HG03175 (cell line): ENCODE results near the gene NOTCH2NLA.
A peak's percentile ranks its signal among the peaks of the same experiment; 100 is the strongest.
"Not testable (repeated sequence)": the region's sequence is repeated elsewhere in the genome, so short reads cannot be mapped to it uniquely, and the experiment has no call there.

ENCODE experiments used
- ATAC-seq: cut with Tn5 transposase; IDR thresholded peaks from one replicate; pipeline ENCODE4 v1.9.1; 2021; ENCODE audit warnings: mild to moderate bottlenecking, moderate library complexity; ENCODE audit not compliant: unreplicated experiment

Gene NOTCH2NLA

GRCh38 chr1:146228710-146229477, at the start of gene NOTCH2NLA:
NOTCH2NLA (minus strand) TSS chr1:146229021; CDS start chr1:146189337, 39,684 bp downstream.
- not testable (repeated sequence) for ATAC-seq

GRCh38 chr1:146278346-146278745, 49.5 kb upstream of the NOTCH2NLA start:
- peak; percentile 52 for ATAC-seq

GRCh38 chr1:146277087-146277486, 48.3 kb upstream of the NOTCH2NLA start:
- ATAC-seq = not testable (repeated sequence)

GRCh38 chr1:146274083-146274482, 45.3 kb upstream of the NOTCH2NLA start:
- ATAC-seq = not testable (repeated sequence)

- not testable (repeated sequence) for ATAC-seq
These were observed 44.4 kb upstream of the NOTCH2NLA start for GRCh38 chr1:146273194-146273593.

- not testable (repeated sequence) for ATAC-seq
These were observed 43.9 kb upstream of the NOTCH2NLA start for GRCh38 chr1:146272734-146273133.

GRCh38 chr1:146271977-146272376, 43.2 kb upstream of the NOTCH2NLA start:
- not testable (repeated sequence) for ATAC-seq

- not testable (repeated sequence) for ATAC-seq
These were observed 41.3 kb upstream of the NOTCH2NLA start for GRCh38 chr1:146270129-146270528.

GRCh38 chr1:146266179-146266748, 37.4 kb upstream of the NOTCH2NLA start:
- ATAC-seq = not testable (repeated sequence)

GRCh38 chr1:146264761-146265160, 35.9 kb upstream of the NOTCH2NLA start:
- not testable (repeated sequence) for ATAC-seq

GRCh38 chr1:146260006-146260730, 31.3 kb upstream of the NOTCH2NLA start:
- not testable (repeated sequence) for ATAC-seq

GRCh38 chr1:146257992-146258552, 29.3 kb upstream of the NOTCH2NLA start:
- not testable (repeated sequence) for ATAC-seq

- not testable (repeated sequence) for ATAC-seq
These were observed 25.9 kb upstream of the NOTCH2NLA start for GRCh38 chr1:146254569-146255197.

GRCh38 chr1:146253249-146253855, 24.5 kb upstream of the NOTCH2NLA start:
- not testable (repeated sequence) for ATAC-seq

- ATAC-seq = not testable (repeated sequence)
These were observed 22.7 kb upstream of the NOTCH2NLA start for GRCh38 chr1:146251523-146251922.

- not testable (repeated sequence) for ATAC-seq
These were observed 19.8 kb upstream of the NOTCH2NLA start for GRCh38 chr1:146248643-146249042.

GRCh38 chr1:146236626-146237025, 7.8 kb upstream of the NOTCH2NLA start:
- ATAC-seq = not testable (repeated sequence)

- not testable (repeated sequence) for ATAC-seq
These were observed 7.3 kb upstream of the NOTCH2NLA start for GRCh38 chr1:146236026-146236601.

GRCh38 chr1:146228144-146228682, 608 bp downstream of the NOTCH2NLA start:
- ATAC-seq = not testable (repeated sequence)
